Stimulated activated CD4-positive, alpha-beta T cell treated with anti-CD3 and anti-CD28 coated beads, TNF-alpha, amount 100 ng/mL, for 1 hour (primary cell): Measurements from ENCODE around the gene IFNAR1.
"Not testable (repeated sequence)": the region's sequence is repeated elsewhere in the genome, so short reads cannot be mapped to it uniquely, and the experiment has no call there.

Experiments
- DNase-seq, 3 donors: peaks; one replicate each; pipeline ENCODE4 v3.0.0-alpha.2; 2020; ENCODE audit warnings: low read depth in 3 of 3, low spot score in 1 of 3

Gene IFNAR1

GRCh38 chr21:33374450-33375096, 49.8 kb downstream of the IFNAR1 start:
- DNase-seq = peak in 1 of 3 donors; percentile 33

- no peak for DNase-seq
These were observed 50.4 kb downstream of the IFNAR1 start for GRCh38 chr21:33375101-33375644.

- DNase-seq = no peak
These were observed 52.6 kb downstream of the IFNAR1 start for GRCh38 chr21:33377221-33377920.

GRCh38 chr21:33378081-33378480, 53.3 kb downstream of the IFNAR1 start:
- no peak for DNase-seq

GRCh38 chr21:33379934-33380333, 55.2 kb downstream of the IFNAR1 start:
- DNase-seq = not testable (repeated sequence)

GRCh38 chr21:33380483-33380998, 55.8 kb downstream of the IFNAR1 start:
- peak; percentile 67 to 79 (median 78) for DNase-seq

GRCh38 chr21:33381381-33381780, 56.6 kb downstream of the IFNAR1 start:
- not testable (repeated sequence) for DNase-seq

- peak; percentile 41 to 66 (median 53) for DNase-seq
These were observed 58.5 kb downstream of the IFNAR1 start for GRCh38 chr21:33383056-33383888.

- DNase-seq = no peak
These were observed 60.1 kb downstream of the IFNAR1 start for GRCh38 chr21:33384841-33385331.

- DNase-seq = no peak
These were observed 61.5 kb downstream of the IFNAR1 start for GRCh38 chr21:33386222-33386784.

- DNase-seq = no peak
These were observed 62.5 kb downstream of the IFNAR1 start for GRCh38 chr21:33387294-33387693.

- DNase-seq = no peak
These were observed 63.4 kb downstream of the IFNAR1 start for GRCh38 chr21:33388188-33388587.

GRCh38 chr21:33390479-33390878, 65.7 kb downstream of the IFNAR1 start:
- no peak for DNase-seq

- DNase-seq = no peak
These were observed 66.9 kb downstream of the IFNAR1 start for GRCh38 chr21:33391656-33392055.

GRCh38 chr21:33392284-33392985, 67.7 kb downstream of the IFNAR1 start:
- DNase-seq = no peak

GRCh38 chr21:33393348-33393747, 68.6 kb downstream of the IFNAR1 start:
- DNase-seq = no peak

- no peak for DNase-seq
These were observed 69.5 kb downstream of the IFNAR1 start for GRCh38 chr21:33394260-33394659.

GRCh38 chr21:33395891-33396331, 71.1 kb downstream of the IFNAR1 start:
- DNase-seq = no peak

GRCh38 chr21:33396436-33396835, 71.7 kb downstream of the IFNAR1 start:
- DNase-seq = no peak

- no peak for DNase-seq
These were observed 72.2 kb downstream of the IFNAR1 start for GRCh38 chr21:33396951-33397350.
